ENCODE measurements around the gene CDH22. TPM values are rescaled to one million over a fixed set of nuclear protein-coding genes. Genes with fewer than 3 reads are reported as not detected.

CDH22 gene
- total RNA-seq, 1 experiment from 2014 or later, result not detected

DNA sequence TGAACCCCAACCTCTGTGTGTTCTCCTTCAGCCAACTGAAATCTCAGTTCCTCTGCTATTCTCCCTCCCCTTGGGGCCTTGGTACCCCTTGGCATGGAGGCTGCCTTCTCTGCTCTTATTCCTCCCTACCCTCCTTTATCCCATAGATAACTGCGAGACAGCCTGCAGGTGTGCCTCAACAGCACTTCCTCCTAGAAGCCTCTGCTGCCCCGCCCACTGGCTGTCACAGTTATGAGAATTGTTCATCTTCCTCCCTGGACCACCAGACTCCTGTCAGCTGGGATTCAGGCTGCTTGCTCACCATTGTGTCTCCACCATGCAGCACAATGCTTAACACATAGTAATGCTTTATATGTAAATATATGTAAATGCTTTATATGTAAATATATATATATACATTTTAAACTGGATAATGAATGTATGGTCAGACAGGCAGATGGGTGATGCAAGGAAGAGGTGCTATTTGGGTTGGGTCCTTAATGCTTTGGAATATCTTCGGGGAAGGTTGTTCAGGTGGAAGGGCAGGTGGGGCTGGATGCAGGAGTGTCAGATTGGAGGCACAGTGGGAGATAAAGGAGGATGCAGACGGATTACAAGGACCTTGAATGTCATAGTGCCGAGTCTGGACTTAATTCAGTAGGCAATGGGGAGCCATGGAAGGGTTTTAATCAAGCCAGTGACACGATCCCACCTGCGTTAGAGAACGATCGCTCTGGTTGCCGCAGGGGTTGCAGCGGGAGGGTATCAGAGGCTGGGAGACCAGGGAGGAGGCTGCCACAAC lies 4.9 kb downstream of the CDH22 start:
- Histone ChIP-seq H3K36me3 (ENCODE audit: control insufficient read depth, insufficient read depth, low read length) (no peaks in the 10 kb centered on the region; the same call in 1 of the 2 replicates), H3K4me3 (ENCODE audit: low read depth in 2 of 2, low read length in 2 of 2) (no peak overlapping the region), H3K9me3 (ENCODE audit: control insufficient read depth, insufficient read depth, low read depth, low read length) (no peaks in the 10 kb centered on the region), H3K27ac (ENCODE audit: low read length) (no peak overlapping the region), H3K4me1 (ENCODE audit: control insufficient read depth, insufficient read depth, low read length) (peaks cover 3% of the 10 kb centered on the region; the same call in 1 of the 2 replicates), H3K27me3 (ENCODE audit: control insufficient read depth, insufficient read depth, low read length) (peaks cover 14% of the 10 kb centered on the region)
- BruUV-seq (replicated peaks), result no TSS peak
- TF ChIP-seq CTCF (IDR thresholded peaks at IDR 0.05) (no peak), TCF7L2 (IDR thresholded peaks at IDR 0.05; ENCODE audit: low read depth, low read length) (no peak), POLR2AphosphoS5 (IDR thresholded peaks at IDR 0.05; ENCODE audit: low read depth, low read length) (no peak), SIN3A (IDR thresholded peaks at IDR 0.05; ENCODE audit: borderline replicate concordance, insufficient read depth, low read depth, low read length) (no peak)
- TF ChIP-seq, protein P1, sequence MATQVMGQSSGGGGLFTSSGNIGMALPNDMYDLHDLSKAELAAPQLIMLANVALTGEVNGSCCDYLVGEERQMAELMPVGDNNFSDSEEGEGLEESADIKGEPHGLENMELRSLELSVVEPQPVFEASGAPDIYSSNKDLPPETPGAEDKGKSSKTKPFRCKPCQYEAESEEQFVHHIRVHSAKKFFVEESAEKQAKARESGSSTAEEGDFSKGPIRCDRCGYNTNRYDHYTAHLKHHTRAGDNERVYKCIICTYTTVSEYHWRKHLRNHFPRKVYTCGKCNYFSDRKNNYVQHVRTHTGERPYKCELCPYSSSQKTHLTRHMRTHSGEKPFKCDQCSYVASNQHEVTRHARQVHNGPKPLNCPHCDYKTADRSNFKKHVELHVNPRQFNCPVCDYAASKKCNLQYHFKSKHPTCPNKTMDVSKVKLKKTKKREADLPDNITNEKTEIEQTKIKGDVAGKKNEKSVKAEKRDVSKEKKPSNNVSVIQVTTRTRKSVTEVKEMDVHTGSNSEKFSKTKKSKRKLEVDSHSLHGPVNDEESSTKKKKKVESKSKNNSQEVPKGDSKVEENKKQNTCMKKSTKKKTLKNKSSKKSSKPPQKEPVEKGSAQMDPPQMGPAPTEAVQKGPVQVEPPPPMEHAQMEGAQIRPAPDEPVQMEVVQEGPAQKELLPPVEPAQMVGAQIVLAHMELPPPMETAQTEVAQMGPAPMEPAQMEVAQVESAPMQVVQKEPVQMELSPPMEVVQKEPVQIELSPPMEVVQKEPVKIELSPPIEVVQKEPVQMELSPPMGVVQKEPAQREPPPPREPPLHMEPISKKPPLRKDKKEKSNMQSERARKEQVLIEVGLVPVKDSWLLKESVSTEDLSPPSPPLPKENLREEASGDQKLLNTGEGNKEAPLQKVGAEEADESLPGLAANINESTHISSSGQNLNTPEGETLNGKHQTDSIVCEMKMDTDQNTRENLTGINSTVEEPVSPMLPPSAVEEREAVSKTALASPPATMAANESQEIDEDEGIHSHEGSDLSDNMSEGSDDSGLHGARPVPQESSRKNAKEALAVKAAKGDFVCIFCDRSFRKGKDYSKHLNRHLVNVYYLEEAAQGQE (IDR thresholded peaks at IDR 0.05; ENCODE audit: insufficient read depth in 1 of 2, low read depth in 2 of 2, low read length in 1 of 2), result no peak
- CTCF ChIA-PET, result no interaction called here
- no peak for DNase-seq (ENCODE audit: low read depth, low spot score)
- intact Hi-C loops (cut with micrococcal nuclease; ENCODE audit: unreplicated experiment), result no loop called here
- ATAC-seq, result no peak
- in situ Hi-C loops (cut with HindIII; ENCODE audit: low pct_unique_long_range_greater_than_20kb, low sequenced_read_pairs), result no loop called here
- POLR2A ChIA-PET, result no interaction called here

- Histone ChIP-seq H3K4me3 (ENCODE audit: low read depth in 2 of 2, low read length in 2 of 2) (no peak overlapping the region), H3K36me3 (ENCODE audit: control insufficient read depth, insufficient read depth, low read length) (no peaks in the 10 kb centered on the region; the same call in 1 of the 2 replicates), H3K9me3 (ENCODE audit: control insufficient read depth, insufficient read depth, low read depth, low read length) (no peaks in the 10 kb centered on the region), H3K4me1 (ENCODE audit: control insufficient read depth, insufficient read depth, low read length) (peaks cover 1% of the 10 kb centered on the region; the same call in 1 of the 2 replicates), H3K27me3 (ENCODE audit: control insufficient read depth, insufficient read depth, low read length) (peaks cover 13% of the 10 kb centered on the region), H3K27ac (ENCODE audit: low read length) (no peak overlapping the region)
- intact Hi-C loops (cut with micrococcal nuclease; ENCODE audit: unreplicated experiment) (no loop called here), in situ Hi-C loops (cut with HindIII; ENCODE audit: low pct_unique_long_range_greater_than_20kb, low sequenced_read_pairs) (no loop called here)
- CTCF ChIA-PET, result interaction anchor here (0.6 kb wide), 1 partner anchor 122 kb away, joined by 7 read pairs; no protein-coding TSS in a partner anchor
- TF ChIP-seq CTCF (IDR thresholded peaks at IDR 0.05), result no peak
- TF ChIP-seq TCF7L2 (IDR thresholded peaks at IDR 0.05; ENCODE audit: low read depth, low read length), result no peak
- TF ChIP-seq, protein P1 (IDR thresholded peaks at IDR 0.05; ENCODE audit: insufficient read depth in 1 of 2, low read depth in 2 of 2, low read length in 1 of 2), result no peak
- no peak for TF ChIP-seq POLR2AphosphoS5 (IDR thresholded peaks at IDR 0.05; ENCODE audit: low read depth, low read length)
- TF ChIP-seq SIN3A (IDR thresholded peaks at IDR 0.05; ENCODE audit: borderline replicate concordance, insufficient read depth, low read depth, low read length), result no peak
- POLR2A ChIA-PET, result no interaction called here
- ATAC-seq (no peak), DNase-seq (ENCODE audit: low read depth, low spot score) (no peak)
- BruUV-seq (replicated peaks), result no TSS peak
Observed at GRCh38 chr20:46302106-46302505, 6.2 kb downstream of the CDH22 start.
